Left lung (tissue), 10 donors: Measurements from ENCODE around the gene NFIA. TPM values are rescaled to one million over a fixed set of nuclear protein-coding genes. Genes with fewer than 3 reads are reported as not detected.
A peak's percentile ranks its signal among the peaks of the same experiment; 100 is the strongest.

Experiments used
- ATAC-seq: fragments of 200-7000 bp; cut with Tn5 transposase; one replicate; pipeline ENCODE4 v1.9.1; 2020; ENCODE audit warnings: moderate library complexity
- DNase-seq, 4 donors: peaks; one replicate each; pipeline ENCODE4 v3.0.0-alpha.2; 2013 to 2020
- H3K27ac ChIP-seq, 2 donors: fragments of 200-600 bp; sonication (generic) in 1 of 2; one replicate each; pipeline versions ENCODE4 v1.5.0 to v1.8.0; 2020 to 2021
- H3K27me3 ChIP-seq, 2 donors: fragments of 200-600 bp; sonication (generic) in 1 of 2; one replicate each; pipeline versions ENCODE4 v1.5.0 to v1.8.0; 2020 to 2021
- H3K36me3 ChIP-seq, 2 donors: fragments of 200-600 bp; sonication (generic) in 1 of 2; one replicate each; pipeline versions ENCODE4 v1.5.0 to v1.8.0; 2020 to 2021
- H3K4me1 ChIP-seq, 2 donors: fragments of 200-600 bp; one replicate each; pipeline ENCODE4 v1.8.0; 2021
- H3K4me3 ChIP-seq, 2 donors: fragments of 200-600 bp; sonication (generic) in 1 of 2; one replicate each; pipeline versions ENCODE4 v1.5.0 to v1.8.0; 2020 to 2021; ENCODE audit warnings: mild to moderate bottlenecking in 1 of 2
- H3K9me3 ChIP-seq, 2 donors: fragments of 200-600 bp; sonication (generic) in 1 of 2; one replicate each; pipeline versions ENCODE4 v1.5.0 to v1.8.0; 2020 to 2021
- CTCF ChIP-seq, 2 donors: fragments of 200-600 bp; sonication (generic) in 1 of 2; IDR thresholded peaks; one replicate each; pipeline versions ENCODE4 v1.5.0 to v1.8.0; 2021; ENCODE audit warnings: antibody characterized with exemption in 2 of 2
- intact Hi-C, 2 donors: fragments of 100-400 bp; cut with DNase I; formaldehyde crosslinking; loops; one replicate each; pipeline versions ENCODE4 v1.11.2 to v1.14.2; 2022
- polyA plus RNA-seq, 6 donors: library from polyadenylated mRNA; unstranded; fragments of 120-200 nt; gene quantifications; one replicate each; pipeline ENCODE4 v1.2.1, GENCODE V29; 2013; ENCODE audit not compliant: insufficient read length in 6 of 6
- total RNA-seq, 2 donors: library from RNA; stranded (reverse); fragmentation: NEBNext Ultra II Directional; extraction: Animal tissue kit (Norgen Biotek cat#: 25700); gene quantifications; one replicate each; pipeline ENCODE4 v1.2.1, GENCODE V29; 2021
- donor health status: DM: no; HTN: yes; CAD: no.
- donor health status: DM: no; HTN: no; CAD: no.

The NFIA gene
- total and polyA plus RNA-seq, 8 donors, result 30.4 to 60.7 (median 37.6) TPM

DNA sequence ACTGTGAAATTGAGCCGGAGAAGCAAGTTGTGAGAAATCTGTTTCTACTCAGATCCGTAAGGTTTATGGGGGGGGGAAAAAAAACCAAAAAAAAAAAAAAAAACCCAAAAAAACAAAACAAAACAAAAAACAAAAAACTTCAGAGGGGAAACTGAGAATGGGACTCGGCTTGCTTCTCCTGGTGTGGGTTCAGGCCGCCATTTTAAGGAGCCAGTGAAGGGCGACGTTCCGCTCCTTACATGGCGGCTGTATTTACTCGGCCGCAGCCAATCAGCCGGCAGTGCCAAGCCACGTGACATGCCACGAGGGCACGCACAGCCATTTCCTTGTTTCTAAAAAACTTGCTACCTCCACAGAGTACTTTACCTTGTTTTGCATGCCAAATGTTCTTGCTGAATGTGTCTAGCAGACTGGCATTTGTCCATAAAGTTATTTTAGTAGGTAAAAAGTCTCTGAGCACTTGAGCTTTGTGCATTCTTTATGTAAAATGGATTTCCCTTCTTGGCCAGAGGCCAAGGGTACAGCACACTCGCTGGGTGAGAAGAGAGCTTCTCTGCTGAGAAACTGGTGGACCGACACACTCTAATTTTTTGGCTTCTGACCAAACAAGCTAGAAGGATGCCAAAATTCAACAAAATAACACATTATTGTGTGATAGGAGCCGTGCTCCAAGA is 101.8 kb downstream of the NFIA start:
- ATAC-seq (peak; percentile 95), DNase-seq (peak; percentile 86 to 97 (median 91))
- no peak for TF ChIP-seq CTCF (IDR thresholded peaks at IDR 0.05)
- Histone ChIP-seq H3K27me3 (no peaks in the 10 kb centered on the region), H3K4me1 (peaks cover 13 to 24% of the 10 kb centered on the region in 2 donors), H3K36me3 (no peaks in the 10 kb centered on the region), H3K4me3 (peak overlapping the region; percentile 6 to 18), H3K27ac (peak overlapping the region; percentile 81 to 83), H3K9me3 (no peaks in the 10 kb centered on the region)
- intact Hi-C loops, result no loop called here

DNA sequence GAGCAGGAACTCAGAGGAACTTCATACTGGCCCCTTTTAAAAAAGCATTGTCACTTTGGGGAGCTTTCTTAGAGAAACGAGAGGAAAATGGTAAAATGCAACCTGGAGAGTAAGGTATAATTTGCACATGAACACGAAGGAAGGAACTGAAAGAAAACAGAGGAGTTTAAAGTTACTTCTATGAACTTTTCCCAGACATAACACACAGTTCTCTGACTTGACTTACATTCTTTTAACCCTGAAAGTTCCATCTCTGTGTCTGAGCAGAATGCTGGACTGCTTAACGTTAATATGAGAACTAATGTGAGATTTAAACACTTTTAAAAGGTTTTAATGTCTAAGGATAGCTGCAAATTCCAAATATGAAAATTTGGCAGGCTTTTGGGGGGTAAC is 102.3 kb downstream of the NFIA start:
- TF ChIP-seq CTCF (IDR thresholded peaks at IDR 0.05), result no peak
- peak overlapping the region; percentile 81 to 83 for H3K27ac ChIP-seq
- peak overlapping the region; percentile 6 to 18 for H3K4me3 ChIP-seq
- no peaks in the 10 kb centered on the region for H3K36me3 ChIP-seq
- no peaks in the 10 kb centered on the region for H3K27me3 ChIP-seq
- ATAC-seq (peak; percentile 9), DNase-seq (no peak)
- H3K9me3 ChIP-seq, result no peaks in the 10 kb centered on the region
- H3K4me1 ChIP-seq, result peaks cover 13 to 24% of the 10 kb centered on the region in 2 donors
- intact Hi-C loops, result no loop called here

- ATAC-seq (no peak), DNase-seq (no peak)
- no peak for TF ChIP-seq CTCF (IDR thresholded peaks at IDR 0.05)
- H3K9me3 ChIP-seq, result no peaks in the 10 kb centered on the region
- intact Hi-C loops, result no loop called here
- H3K4me3 ChIP-seq, result no peak overlapping the region
- peaks cover 13 to 24% of the 10 kb centered on the region in 2 donors for H3K4me1 ChIP-seq
- H3K36me3 ChIP-seq, result no peaks in the 10 kb centered on the region
- H3K27ac ChIP-seq, result no peak overlapping the region
- no peaks in the 10 kb centered on the region for H3K27me3 ChIP-seq
Measured at GRCh38 chr1:61186753-61187152, 104.4 kb downstream of the NFIA start.

DNA sequence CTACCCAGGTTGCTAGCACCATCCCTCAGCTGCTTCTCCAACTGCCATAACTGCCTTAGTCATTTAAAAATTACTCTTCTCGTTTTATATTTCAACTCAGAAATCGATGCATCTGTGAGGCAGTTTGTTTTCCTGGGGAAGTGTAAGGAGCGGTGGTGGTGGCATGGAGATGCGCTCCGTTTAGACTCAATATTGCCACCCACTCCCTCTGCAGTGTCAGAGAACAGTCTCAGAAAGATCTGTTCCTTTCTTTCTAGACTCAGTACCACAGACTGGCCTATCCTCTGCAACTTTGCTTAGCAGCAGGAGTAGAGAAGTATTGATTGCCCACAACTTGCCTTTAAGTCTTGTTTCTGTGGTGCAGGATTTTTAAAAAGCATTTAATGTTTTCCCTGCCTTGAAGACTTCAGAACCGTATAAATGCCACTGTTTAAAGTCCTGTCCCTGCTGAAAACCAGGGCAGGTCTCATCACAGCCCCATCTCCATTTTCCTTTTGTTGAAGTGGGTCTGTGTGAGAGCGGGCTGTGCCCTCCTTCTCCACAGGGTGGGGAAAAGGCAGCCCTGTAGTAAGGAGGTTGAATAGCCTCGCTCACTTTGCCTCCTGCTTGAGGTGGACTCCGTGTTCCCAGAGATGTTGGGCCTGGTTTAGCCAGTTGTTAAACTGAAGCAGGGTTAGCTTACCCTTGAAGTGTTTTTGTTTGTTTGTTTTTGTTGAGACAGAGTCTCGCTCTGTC is 105.2 kb downstream of the NFIA start:
- intact Hi-C loops, result no loop called here
- peaks cover 13 to 24% of the 10 kb centered on the region in 2 donors for H3K4me1 ChIP-seq
- TF ChIP-seq CTCF (IDR thresholded peaks at IDR 0.05), result no peak

GRCh38 chr1:61190153-61190552 is 107.8 kb downstream of the NFIA start:
- no peak overlapping the region for H3K27ac ChIP-seq
- H3K4me3 ChIP-seq, result no peak overlapping the region
- no peak for TF ChIP-seq CTCF (IDR thresholded peaks at IDR 0.05)
- H3K36me3 ChIP-seq, result no peaks in the 10 kb centered on the region
- ATAC-seq, result no peak
- no peak for DNase-seq
- H3K4me1 ChIP-seq, result peaks cover 4 to 11% of the 10 kb centered on the region in 2 donors
- no peaks in the 10 kb centered on the region for H3K9me3 ChIP-seq
- intact Hi-C loops, result no loop called here
- no peaks in the 10 kb centered on the region for H3K27me3 ChIP-seq

More for the DNA sequence above, 105.2 kb downstream of the NFIA start:
- Histone ChIP-seq H3K9me3 (no peaks in the 10 kb centered on the region), H3K27ac (no peak overlapping the region), H3K36me3 (no peaks in the 10 kb centered on the region), H3K4me3 (no peak overlapping the region), H3K27me3 (no peaks in the 10 kb centered on the region)
- DNase-seq, result no peak
- no peak for ATAC-seq
